CD4-positive, alpha-beta T cell treated with Interleukin-4 for 1 hour (primary cell): ENCODE data around the gene SYT6.
"Not testable (repeated sequence)": the region's sequence is repeated elsewhere in the genome, so short reads cannot be mapped to it uniquely, and the experiment has no call there.

ENCODE experiments used
- DNase-seq, 2 donors: peaks; one replicate each; pipeline ENCODE4 v3.0.0-alpha.2; 2020 to 2022

Gene SYT6

DNA sequence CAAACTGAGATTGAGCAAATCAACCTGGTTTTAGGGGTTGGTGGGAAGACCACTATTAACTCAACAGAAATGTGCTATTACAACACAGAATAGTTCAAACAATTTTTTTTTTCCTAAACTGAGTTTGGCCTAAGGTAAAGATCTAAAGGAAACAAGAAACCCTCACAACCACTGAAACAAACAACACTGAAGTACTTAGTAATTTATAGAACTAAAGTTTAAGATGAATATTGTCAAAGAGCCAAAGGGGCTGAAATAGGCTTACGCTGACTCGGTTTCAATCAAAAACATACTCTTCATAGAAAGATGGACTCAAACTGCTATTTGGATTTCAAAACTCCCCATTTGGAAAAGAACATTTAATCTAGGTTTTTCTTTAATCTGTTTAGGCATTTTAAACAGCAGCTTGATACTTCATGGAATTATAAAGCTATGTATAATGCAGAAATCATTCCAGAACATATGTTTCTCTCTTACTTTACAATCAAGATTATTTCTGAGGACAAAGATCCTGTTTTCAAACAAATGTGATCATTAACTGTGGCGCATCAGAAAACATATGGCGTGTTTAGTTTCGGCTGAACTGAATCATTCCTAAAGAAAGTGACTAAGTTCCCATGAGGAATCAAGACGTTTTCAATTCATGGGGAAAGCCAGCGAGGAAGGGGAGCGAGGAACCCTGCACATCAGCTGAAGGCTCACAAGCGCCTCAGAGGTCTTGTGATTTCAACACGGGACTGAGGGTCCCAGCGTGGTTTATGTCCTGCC lies 62.7 kb downstream of the SYT6 start:
- DNase-seq = no peak

DNA sequence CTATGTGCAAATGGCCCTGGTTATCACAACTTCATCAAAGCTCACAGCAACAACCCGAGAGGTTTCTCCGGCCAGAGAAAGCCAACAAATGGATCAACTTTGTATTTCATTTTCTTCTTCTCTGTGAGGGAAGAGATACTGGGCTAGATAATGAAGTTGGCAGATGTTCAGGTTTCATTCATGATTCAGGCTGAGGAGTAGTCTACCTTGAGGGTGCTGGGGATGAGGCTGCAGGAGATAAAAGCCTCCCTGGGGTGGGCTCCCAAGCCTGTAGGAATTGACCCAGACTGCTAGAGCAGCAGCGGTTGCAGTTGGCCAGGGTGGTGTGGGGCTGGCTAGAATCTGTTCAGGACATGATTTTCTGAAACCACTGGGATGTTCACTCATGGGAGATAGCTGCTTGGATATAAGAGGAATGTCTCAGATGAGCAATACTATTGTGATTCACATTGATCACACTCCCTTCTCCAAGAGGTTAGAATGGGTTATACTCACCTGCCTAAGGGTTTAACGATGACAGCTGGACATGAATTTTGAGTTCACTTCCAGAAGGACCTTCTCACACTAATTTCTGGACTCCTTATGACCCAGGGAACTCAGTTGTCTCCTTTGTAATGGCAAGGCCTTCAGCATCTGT lies 64.0 kb downstream of the SYT6 start:
- DNase-seq = no peak

DNA sequence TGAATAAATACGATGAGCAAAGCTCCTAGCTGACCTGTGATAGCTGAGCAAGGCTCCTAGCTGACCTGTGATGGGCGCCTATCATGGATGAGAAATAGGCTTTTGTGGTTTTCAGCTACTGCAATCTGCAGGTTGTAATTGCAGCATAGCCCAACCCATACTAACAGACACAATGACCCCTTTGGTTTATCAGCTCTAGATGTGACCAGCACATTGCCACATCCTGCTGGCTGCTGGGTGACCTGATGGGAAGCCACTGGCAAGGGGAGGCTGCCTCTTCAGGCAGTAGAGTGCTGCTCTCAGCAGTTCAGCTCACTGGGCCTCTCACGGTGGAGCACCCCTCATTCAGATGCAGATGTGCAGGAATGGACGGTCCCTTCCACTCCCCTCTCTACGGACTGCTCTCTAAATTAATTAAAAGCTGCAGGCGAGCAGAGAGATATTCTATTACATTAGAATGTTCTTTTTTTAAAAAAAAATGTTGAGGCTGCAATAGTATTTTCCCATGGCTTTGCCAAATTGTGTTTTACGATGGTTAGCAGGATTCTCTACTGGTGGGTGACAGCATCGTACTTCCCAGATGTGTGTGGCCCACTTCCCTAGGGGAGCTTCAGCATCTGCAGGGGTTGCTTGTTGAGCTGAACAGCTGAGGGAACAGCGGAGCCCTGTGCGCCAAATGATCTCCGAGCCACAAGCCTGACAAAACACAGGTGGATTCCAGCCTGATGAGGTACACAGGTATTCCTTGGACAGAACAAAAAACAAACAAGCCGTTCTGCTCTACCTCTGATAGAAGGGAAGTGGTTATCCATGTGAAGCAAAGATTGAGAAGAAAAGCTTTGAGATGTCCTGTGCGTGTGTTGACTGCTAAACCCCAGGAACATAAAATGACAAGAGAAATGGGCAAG lies 65.0 kb downstream of the SYT6 start:
- DNase-seq = no peak

DNA sequence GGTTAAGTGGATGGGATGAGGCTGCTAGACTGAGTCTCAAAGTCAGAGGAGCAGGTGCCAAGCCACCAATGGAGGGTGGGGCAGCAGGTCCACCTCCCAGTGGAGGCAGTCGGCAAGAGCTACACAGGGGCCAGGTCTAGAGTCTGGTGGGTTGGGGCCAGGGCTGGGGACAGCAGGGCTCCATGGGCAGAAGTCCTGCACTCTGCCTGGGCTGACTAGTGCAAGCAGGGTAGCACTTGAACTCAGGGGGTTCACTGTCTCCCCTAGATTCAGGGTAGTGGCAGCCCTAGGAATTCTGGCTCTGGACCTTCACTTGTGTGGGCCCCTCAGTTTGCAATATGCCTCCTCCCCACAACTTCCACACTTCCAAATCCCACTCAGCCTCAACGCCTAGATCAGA lies 66.2 kb downstream of the SYT6 start:
- DNase-seq = no peak

DNA sequence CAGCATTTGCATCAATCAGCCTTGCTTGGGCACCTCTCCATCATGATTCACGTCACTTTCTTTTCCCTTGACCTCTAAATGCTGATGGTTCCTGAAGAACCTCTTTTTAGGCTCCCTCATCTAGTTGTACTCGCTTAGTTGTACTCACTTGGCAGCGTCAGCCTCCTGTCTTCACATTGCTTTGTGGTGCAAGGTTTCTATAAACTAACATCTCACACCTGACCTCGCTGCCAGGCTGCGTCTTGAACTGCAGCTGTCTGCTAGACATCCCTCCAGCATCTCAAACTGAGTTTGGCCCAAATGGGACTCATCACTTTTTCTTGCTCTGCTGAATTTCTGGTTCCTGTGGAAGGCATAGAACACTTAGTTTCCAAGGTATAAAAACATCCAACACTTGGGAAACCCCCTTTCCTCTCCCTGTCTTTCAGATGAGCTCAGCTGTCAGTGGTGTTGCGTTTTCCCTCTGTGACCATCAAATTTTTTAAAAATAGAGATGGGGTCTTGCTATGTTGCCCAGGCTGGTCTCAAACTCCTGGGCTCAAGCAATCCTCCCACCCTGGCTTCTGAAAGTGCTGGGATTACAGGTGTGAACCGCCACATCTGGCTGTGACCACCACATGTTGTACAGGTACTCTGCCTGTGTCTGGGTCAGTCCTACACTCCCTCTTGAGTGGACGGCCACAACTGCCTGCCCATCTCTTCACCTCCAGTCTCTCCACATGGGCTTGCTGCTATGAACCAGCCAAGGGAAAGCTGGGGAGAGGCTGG lies 66.9 kb downstream of the SYT6 start:
- DNase-seq = no peak

DNA sequence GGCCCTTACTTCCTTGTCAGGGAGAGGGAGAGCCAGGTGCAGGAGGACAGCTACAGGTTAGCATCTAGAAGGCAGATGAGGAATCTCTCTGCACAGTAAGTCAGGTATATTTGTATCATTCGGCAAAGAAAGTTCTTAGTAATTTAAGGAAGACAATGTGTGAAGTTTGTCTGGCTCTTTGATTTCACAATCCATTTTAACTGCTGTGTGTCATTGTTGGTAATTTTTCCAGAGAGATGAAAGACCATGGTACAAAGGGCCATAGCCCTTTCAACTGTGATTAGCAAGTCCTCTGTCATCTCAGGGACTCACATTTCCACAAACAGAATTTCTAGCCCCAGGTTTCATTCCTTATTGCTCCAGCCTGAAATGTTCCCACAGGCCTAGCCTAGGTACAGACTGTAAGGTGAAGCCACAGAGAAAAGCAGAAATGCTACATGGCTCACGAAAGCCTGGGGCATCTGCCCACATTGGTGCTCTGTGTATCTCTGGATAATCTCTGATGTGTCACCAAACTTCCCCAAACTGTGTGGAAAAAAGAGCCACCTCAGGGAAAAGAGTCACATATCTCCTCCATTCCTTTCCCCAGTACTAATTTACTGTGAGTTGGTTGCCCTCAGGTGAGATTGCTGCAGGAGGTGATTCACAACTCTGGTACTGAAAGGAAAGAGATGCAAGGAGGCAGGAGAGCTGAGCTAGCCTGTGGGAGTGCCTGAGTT lies 70.6 kb downstream of the SYT6 start:
- no peak for DNase-seq

DNA sequence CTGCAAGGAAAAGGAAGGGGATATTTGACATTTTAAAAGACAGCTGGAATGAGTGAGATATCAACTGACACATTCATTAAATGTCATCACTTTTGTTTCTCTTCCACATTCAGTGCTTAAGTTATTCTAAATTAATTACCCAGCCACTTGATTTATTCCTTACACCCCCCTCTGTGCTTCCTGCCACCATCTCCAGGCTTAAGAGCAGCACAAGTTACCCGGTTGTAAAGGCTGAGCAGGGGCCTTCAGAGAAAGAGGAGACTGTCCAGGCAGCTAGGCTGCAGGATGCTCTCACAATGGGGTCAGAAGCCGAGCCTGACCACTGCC lies 71.4 kb downstream of the SYT6 start:
- no peak for DNase-seq

DNA sequence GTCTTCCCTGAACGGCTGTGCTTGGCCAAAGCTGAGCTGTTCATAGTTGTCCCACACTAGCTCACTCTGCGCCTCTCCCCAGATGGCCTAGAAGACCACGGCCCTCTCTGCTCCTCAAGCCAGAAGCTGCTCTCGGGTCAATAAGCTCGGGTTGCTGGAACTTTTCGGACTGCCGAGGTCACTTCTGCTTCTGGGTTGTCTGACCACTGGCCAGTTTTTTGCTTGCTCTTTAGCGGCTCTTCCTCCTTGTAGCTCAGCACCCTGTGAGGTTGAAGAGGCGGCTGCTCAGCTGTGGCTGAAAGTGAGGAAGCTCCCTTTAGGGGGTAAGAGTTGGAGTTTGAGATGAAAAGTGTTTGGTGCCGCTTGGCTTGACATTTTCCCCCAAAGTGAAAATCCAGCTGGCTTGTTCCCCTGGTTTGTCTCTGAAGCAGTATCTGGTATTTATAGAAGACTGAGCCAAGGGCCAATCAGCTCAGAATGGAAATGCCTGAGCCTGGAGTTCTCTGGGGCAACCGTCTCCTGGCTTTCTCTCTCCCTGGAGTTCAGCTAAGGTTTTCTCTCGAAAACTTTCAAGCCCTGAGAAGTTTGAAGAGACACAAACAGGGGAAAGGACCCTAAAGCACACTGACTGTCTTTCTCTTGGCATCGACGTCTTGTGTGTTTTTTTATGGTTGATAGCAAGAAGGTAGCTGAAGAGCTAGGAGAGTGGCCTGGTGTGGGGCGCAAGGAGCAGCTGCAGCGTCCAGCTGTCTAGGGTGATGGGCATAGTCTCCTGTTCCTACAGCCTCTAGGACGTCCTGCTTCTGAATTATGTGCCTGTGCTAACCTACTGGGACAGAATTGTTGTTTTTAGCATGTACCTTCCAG lies 72.0 kb downstream of the SYT6 start:
- DNase-seq = no peak

DNA sequence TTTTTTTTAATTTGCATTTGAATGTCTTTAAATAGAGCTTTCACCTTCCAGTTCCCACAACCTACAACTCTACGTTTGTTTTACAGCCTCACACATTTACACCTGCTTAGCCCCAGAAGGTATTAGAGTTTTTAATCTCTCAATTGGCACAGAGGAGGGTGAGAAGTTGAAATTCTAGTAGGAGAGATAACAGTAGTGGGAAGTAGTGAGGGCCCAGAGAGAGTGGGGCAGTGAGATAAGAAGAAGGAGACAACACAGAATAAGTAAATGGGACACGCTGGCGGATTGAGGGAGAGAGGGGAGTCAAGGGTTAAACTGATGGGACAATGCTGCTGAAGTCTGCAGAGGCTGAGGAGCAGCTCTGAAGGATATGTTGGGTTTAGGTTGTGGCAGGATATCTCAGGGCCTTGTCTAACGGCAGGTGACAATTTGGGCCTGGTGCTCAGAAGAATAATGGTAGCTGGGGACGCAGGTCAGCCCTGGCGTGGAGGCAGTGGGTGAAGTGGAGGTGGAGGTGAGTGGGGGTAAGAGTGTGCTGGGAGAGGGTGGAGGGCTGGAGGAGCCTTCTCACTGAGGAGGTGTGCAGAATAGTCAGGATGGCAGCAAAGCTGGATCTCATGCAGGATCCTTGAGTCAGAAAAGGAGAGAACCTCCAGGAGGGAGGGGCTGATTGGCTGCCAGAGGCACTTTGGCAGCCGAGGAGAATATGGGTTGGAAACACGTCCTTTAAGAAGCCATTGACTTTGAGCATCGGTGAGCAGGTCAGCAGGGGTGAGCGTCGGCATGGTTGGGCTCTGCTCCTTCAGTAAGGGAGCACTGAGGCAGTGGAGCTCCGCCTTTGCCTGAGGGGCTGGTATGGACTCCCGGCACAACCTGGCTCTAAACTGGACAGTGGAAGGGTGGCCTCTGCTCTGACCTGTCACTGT lies 72.9 kb downstream of the SYT6 start:
- no peak for DNase-seq

DNA sequence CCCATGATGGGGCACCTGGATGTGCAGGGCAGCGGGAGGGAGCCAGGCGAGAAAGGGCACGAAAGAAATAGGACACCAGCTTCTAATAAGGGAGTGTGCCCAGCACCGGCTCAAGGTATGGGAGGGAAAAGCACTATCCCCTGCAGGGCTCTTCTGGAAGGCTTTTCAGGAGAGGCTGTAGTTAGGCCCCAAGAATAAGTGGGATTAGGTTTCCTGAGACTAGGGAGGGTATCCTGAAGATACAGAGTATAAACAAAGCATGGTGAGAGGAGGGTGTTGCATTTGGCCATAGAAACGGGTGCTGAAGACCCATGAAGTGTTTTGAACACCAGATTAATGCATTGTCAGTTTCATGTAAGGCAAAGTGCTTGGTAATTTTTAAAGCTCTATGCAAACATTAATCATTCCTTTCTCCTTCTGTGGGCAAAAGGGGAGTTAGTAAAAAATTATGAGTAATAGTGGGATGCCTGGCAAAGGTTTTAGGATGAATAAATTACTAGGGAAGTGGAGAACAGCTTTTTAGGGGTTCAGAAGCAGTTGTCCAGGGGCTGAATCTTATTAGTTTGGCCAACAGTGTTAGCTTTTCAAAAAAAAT lies 74.0 kb downstream of the SYT6 start:
- no peak for DNase-seq

DNA sequence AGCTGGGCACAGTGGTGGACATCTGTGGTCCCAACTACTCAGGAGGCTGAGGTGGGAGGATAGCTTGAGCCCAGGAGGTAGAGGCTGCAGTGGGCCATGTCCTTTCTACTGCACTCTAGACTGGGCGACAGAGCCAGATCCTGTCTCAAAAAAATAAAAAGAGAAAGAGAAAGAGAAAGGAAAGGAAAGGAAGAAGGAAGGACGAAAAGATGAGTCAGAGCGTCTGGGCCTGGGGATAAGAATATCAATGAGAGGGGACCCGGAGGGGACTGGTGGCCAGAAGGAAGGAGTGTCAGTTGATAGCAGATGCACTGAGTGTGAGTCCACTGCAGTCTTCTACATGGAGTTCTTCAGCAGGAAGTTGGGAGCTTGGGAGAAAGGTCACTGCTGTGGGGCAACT lies 75.6 kb downstream of the SYT6 start:
- DNase-seq = no peak

DNA sequence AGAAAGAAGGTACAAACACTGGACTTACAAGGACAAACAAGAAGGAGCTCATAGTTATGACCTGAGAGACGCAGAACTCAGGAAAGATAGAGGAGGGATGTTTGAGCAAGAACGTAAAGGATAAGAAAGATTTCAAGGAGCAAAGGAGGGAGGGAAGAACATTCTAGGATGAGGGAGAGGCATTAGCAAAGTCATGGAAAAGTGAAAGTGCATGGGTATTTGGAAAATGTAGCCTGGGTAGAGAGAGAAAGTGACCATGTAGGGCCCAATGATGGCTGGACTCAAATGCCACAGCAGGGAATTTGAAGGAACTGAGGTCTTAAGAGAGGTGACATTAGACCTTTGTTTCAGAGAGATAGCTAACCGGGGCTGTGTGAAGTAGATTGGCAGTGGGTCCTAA lies 76.5 kb downstream of the SYT6 start:
- DNase-seq = no peak

DNA sequence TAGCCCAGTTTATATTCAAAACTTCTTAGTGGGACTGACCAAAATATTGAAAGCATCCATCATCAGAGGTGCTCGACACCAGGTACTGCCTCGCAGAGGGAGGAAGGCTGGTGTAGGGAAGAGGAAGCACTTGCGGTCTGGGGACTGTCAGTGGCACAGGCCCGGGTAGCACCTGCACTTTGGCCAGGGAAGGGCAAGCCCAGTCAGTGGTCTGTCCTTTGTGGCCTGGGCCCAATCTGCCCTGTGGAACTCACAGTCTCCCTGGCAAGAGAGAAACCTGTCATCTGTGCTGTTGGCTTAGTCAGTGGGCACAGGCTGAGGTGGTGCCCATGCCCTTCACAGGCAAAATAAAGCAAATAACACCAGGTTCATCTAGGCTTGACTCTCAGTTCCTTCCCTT lies 77.4 kb downstream of the SYT6 start:
- no peak for DNase-seq

DNA sequence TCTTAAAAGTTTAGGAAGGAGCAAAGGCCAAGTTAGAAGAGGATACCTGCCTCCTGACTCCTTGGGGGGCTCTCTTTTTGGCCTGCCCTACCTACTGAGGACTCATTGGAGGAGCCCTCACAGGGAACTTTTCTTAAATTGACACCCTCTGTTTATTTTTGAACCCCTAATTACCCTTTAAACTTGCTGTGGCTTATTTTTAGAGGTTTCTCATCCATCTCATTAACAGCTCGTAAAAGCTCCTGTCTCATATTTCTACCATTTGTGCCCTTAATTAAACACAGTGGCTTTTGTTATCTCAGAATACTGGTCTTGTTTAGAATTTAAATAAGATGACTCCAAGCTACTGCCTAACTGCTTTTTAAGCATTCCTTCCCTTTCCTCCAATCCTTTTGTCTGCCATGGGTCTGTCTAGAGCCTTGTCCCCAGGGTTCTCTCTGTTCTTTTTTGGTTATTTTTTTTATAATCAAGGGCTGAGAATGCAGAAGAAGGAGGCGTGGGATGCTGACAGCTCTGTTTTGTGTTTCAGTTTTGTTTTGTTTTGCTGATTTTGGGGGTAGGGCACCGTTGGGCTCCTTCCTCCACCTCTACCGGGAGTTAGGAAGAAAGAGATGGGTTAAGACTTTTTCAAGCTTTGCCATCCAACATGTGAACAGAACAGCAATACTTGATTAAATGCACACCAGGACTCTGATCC lies 78.0 kb downstream of the SYT6 start:
- DNase-seq = no peak

DNA sequence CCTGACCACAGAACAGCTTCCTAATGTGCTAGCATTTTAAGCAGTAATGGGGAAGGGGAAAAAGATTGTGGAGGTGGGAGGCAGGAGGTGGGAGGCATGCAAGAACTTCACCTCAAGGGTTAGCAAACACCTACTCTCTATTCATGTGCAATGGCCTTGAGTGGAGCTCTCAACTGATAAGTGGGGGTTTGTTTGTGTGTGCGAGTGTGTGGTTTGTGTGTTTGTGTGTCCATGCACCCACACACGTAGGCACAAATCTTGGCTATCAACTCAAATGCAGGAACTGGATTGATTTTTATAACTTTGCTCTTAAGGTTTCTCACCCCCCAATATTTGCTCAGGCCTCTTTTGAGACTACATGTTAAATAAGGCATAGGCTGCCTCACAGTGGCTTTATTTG lies 78.6 kb downstream of the SYT6 start:
- no peak for DNase-seq

DNA sequence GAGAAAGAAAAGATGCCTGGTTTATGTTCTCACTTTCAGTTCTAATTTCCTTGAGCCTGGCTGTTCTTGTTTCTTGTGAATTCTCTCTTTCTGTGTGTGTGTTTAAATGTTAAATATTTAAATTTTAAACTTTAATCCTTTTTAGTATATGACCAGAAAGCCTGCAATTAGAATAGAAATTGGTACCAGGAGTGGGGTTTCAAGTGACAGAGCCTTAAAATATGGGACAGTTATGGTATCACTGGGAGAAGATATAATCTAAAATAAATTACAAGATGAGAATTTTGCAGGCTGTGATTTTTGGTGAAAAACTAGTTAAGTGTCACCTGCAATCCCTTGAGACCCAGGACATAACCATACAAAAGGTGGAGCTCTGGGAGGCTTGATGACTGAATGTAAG lies 81.4 kb downstream of the SYT6 start:
- DNase-seq = no peak

DNA sequence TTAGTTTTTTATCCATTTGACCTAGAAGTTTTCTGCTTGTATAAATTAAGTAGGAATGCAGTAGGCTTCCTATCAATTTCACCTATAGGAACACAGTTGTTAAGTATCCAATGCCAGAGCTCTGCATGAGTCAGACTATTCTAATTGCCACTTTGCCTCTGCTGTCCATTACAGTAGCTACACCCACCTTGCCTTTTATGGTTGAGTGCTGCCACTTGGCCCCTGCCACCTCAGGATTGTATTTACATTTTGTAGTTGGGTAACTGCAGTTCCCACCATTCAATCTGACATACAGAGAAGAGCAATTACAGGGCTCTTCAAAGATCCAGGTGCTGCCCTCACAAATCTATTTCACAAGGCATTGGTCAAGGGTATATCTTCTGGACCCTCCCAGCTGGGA lies 83.9 kb downstream of the SYT6 start:
- DNase-seq = not testable (repeated sequence)

DNA sequence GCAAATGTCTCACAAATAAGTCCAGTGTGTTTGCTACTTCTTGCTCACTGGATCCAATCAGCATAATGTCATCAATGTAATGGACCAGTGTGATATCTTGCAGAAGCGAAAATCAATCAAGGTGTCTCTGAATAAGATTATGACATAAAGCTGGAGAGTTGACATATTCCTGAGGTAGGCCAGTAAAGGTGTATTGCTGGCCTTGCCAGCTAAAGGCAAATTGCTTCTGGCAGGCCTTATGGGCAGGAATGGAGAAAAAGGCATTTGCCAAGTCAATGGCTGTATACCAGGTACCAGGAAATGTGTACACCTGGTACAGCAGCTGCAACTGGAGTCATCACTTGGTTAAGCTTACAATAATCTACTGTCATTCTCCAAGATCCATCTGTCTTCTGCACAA lies 85.0 kb downstream of the SYT6 start:
- DNase-seq = not testable (repeated sequence)

DNA sequence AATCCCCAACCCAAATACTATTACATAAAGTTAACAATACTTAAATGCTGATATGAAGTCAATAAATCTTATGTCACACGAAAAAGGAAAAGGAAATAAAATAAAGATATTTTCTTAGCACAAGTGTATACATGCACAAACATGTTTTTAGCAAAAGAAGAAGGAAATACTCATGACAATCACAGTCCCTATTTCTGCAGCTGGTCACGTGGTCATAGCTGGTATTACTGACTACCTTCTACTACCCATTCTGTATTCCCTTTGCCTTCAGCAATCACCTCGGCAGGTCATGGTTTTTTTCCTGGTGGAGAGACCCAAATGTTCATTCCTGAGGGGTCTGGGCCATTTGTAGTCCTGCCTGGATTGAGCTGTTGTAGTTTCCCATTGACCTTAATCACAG lies 88.0 kb downstream of the SYT6 start:
- not testable (repeated sequence) for DNase-seq
